ENCODE data around the gene ACER1. TPM values are rescaled to one million over a fixed set of nuclear protein-coding genes. Genes with fewer than 3 reads are reported as not detected.

ACER1 gene
- polyA plus RNA-seq, 1 of the 3 experiments (the other 2 are of a cell fraction), result not detected

DNA sequence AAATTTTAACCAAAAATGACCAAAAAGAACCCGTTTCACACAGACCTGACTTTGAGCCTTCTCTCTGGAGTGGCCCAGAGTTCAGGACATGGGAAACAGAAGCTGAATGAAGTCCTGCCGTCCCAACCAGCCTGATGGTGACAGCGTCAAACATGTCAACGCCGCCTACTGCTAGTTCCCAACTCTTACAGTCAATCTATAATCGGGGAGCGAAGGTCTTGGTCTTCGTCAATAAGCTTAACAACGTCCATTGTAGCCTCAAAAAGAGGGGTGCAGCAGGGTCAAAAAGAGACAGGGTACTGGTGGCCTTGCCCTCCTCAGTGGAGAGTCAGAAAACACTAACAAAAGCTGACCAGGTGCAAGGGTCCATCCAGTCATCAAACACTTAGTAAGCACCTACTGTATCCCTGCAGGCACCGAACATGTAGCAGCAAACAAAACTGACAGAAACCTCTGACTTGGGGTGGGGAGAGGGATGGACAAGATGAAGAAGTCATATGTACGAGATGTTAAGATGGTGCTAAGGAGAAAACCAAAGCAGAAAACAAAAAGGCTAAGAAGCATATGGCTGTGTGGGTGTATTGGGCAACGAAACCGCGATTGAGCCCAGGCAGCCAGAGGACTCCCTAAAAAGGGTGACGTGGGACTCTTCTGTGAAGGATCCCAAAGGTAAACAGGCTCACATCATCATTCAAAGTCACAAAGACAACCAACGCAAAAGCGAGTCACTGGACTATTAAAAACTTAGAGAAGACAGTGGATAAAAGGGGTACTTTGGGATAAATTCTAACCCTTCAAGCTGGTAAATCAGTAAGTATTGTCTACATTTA is 65.6 kb downstream of the ACER1 start:
- H3K27ac ChIP-seq (ENCODE audit: low read depth in 2 of 2, low read length in 1 of 2), result no peak overlapping the region
- H4K20me1 ChIP-seq (ENCODE audit: insufficient read depth), result peaks cover 37% of the 10 kb centered on the region
- no peaks in the 10 kb centered on the region for H3K9me3 ChIP-seq
- H3K9ac ChIP-seq, result no peak overlapping the region
- TF ChIP-seq RFX5 (IDR thresholded peaks at IDR 0.05; ENCODE audit: low read length) (no peak), IRF3 (IDR thresholded peaks at IDR 0.05; ENCODE audit: low read depth, low read length) (no peak), RCOR1 (IDR thresholded peaks at IDR 0.05; ENCODE audit: low read length) (no peak), CTCF (IDR thresholded peaks at IDR 0.05) (no peak), JUND (IDR thresholded peaks at IDR 0.05) (no peak)
- TF ChIP-seq, protein P1, sequence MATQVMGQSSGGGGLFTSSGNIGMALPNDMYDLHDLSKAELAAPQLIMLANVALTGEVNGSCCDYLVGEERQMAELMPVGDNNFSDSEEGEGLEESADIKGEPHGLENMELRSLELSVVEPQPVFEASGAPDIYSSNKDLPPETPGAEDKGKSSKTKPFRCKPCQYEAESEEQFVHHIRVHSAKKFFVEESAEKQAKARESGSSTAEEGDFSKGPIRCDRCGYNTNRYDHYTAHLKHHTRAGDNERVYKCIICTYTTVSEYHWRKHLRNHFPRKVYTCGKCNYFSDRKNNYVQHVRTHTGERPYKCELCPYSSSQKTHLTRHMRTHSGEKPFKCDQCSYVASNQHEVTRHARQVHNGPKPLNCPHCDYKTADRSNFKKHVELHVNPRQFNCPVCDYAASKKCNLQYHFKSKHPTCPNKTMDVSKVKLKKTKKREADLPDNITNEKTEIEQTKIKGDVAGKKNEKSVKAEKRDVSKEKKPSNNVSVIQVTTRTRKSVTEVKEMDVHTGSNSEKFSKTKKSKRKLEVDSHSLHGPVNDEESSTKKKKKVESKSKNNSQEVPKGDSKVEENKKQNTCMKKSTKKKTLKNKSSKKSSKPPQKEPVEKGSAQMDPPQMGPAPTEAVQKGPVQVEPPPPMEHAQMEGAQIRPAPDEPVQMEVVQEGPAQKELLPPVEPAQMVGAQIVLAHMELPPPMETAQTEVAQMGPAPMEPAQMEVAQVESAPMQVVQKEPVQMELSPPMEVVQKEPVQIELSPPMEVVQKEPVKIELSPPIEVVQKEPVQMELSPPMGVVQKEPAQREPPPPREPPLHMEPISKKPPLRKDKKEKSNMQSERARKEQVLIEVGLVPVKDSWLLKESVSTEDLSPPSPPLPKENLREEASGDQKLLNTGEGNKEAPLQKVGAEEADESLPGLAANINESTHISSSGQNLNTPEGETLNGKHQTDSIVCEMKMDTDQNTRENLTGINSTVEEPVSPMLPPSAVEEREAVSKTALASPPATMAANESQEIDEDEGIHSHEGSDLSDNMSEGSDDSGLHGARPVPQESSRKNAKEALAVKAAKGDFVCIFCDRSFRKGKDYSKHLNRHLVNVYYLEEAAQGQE (IDR thresholded peaks at IDR 0.05; ENCODE audit: low read depth, low read length), result no peak
- DNase-seq, result no peak
- H3K4me3 ChIP-seq (ENCODE audit: low read depth in 2 of 2, low read length in 1 of 2), result no peak overlapping the region
- no peak overlapping the region for H3K4me2 ChIP-seq
- CTCF ChIA-PET, result interaction anchor here (0.8 to 2.6 kb wide), 3 partner anchors 10 to 49 kb away, joined by 3 to 13 read pairs (median 5); no protein-coding TSS in a partner anchor
- 91% methylated on average over 17 of the region's 17 CpGs for WGBS (ENCODE audit: low lambda C conversion rate)
- POLR2A ChIA-PET, result no interaction called here
- H3K27me3 ChIP-seq (ENCODE audit: insufficient read depth), result no peaks in the 10 kb centered on the region
- peaks cover 10 to 23% of the 10 kb centered on the region in 2 experiments for H3K36me3 ChIP-seq (replicated peaks in 1 of 2; ENCODE audit: control insufficient read depth in 1 of 2, insufficient read depth in 2 of 2, low read length in 1 of 2)
- H3K9me2 ChIP-seq, result no peaks in the 10 kb centered on the region
- no peak overlapping the region for H2AFZ ChIP-seq (ENCODE audit: low read depth)
- H3K4me1 ChIP-seq (ENCODE audit: control insufficient read depth in 1 of 2, insufficient read depth in 2 of 2, low read depth in 1 of 2, low read length in 1 of 2), result peaks cover 22 to 37% of the 10 kb centered on the region in 2 experiments
- peaks cover 91% of the 10 kb centered on the region for H3K79me2 ChIP-seq (ENCODE audit: insufficient read depth)
- H3F3A ChIP-seq (replicated peaks; ENCODE audit: insufficient read depth), result no peaks in the 10 kb centered on the region

DNA sequence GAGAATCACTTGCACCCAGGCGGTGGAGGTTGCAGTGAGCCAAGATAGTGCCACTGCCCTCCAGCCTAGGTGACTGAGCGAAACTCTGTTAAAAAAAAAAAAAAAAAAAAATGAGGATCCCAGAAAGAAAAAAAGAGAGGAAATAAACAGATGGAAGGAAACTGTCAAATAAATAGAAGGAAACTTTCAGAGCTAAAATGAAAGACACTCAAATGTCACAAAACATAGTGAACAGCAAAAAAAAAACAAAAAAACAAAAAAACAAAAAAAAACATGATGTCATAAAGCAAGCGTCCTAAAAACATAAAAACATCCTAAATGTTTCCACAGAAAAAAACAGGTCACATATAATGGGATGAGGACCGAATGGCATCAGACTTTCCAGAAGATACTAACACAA is 68.6 kb downstream of the ACER1 start:
- WGBS (ENCODE audit: low lambda C conversion rate), result 88% methylated on average over 4 of the region's 4 CpGs
- H3K79me2 ChIP-seq (ENCODE audit: insufficient read depth), result peaks cover 70% of the 10 kb centered on the region
- H3K4me3 ChIP-seq (ENCODE audit: low read depth in 2 of 2, low read length in 1 of 2), result no peak overlapping the region
- H2AFZ ChIP-seq (ENCODE audit: low read depth), result no peak overlapping the region
- POLR2A ChIA-PET, result no interaction called here
- no peaks in the 10 kb centered on the region for H3F3A ChIP-seq (replicated peaks; ENCODE audit: insufficient read depth)
- H3K4me2 ChIP-seq, result no peak overlapping the region
- H3K9me2 ChIP-seq, result no peaks in the 10 kb centered on the region
- peaks cover 14 to 33% of the 10 kb centered on the region in 2 experiments for H3K36me3 ChIP-seq (replicated peaks in 1 of 2; ENCODE audit: control insufficient read depth in 1 of 2, insufficient read depth in 2 of 2, low read length in 1 of 2)
- peaks cover 18% of the 10 kb centered on the region; the same call in 1 of the 2 replicates for H4K20me1 ChIP-seq (ENCODE audit: insufficient read depth)
- H3K27ac ChIP-seq (ENCODE audit: low read depth in 2 of 2, low read length in 1 of 2), result peak overlapping the region in 1 of 2 experiments; percentile 39; a peak in 1 of 4 replicates
- no peaks in the 10 kb centered on the region for H3K9me3 ChIP-seq
- DNase-seq, result no peak
- no peak overlapping the region for H3K9ac ChIP-seq
- no peaks in the 10 kb centered on the region for H3K27me3 ChIP-seq (ENCODE audit: insufficient read depth)
- peaks cover 7% of the 10 kb centered on the region in 2 experiments; a peak in 2 of 4 replicates for H3K4me1 ChIP-seq (ENCODE audit: control insufficient read depth in 1 of 2, insufficient read depth in 2 of 2, low read depth in 1 of 2, low read length in 1 of 2)
- CTCF ChIA-PET, result interaction anchor here (0.8 kb wide), 1 partner anchor 47 kb away, joined by 3 read pairs; no protein-coding TSS in a partner anchor
- TF ChIP-seq NFIC (IDR thresholded peaks at IDR 0.05; ENCODE audit: borderline replicate concordance) (no peak), RCOR1 (IDR thresholded peaks at IDR 0.05; ENCODE audit: low read length) (no peak), TCF12 (IDR thresholded peaks at IDR 0.05) (no peak), USF1 (IDR thresholded peaks at IDR 0.05; ENCODE audit: borderline replicate concordance, low read depth) (no peak), TAF1 (IDR thresholded peaks at IDR 0.05; ENCODE audit: borderline replicate concordance, low read depth, low read length) (no peak), FOXM1 (IDR thresholded peaks at IDR 0.05; ENCODE audit: low read depth) (no peak), ELF1 (IDR thresholded peaks at IDR 0.05) (no peak), CTCF (IDR thresholded peaks at IDR 0.05) (no peak)
- TF ChIP-seq, protein P2, sequence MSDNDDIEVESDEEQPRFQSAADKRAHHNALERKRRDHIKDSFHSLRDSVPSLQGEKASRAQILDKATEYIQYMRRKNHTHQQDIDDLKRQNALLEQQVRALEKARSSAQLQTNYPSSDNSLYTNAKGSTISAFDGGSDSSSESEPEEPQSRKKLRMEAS (IDR thresholded peaks at IDR 0.05; ENCODE audit: low read depth), result no peak

Measured in SK-N-SH (cell line).